ENCODE measurements around the gene ACTR3. TPM values are rescaled to one million over a fixed set of nuclear protein-coding genes. Genes with fewer than 3 reads are reported as not detected.

The ACTR3 gene
- total and polyA plus RNA-seq, 10 of the 15 experiments (the other 5 are each of a cell fraction or from before 2014, with no cell fraction given) = 79.1 to 616 (median 471) TPM

GRCh38 chr2:113892004-113892710, 2.3 kb downstream of the ACTR3 start:
- intact Hi-C loops (cut with micrococcal nuclease; ENCODE audit: unreplicated experiment) = no loop called here
- DNase-seq (ENCODE audit: low read depth, low spot score) (no peak), FAIRE-seq (no peak), ATAC-seq (no peak)
- Histone ChIP-seq H3K36me3 (ENCODE audit: control insufficient read depth in 2 of 2, insufficient read depth in 2 of 2, low read length in 1 of 2) (0 out of 4 replicates have a peak, but pooled peaks cover 0 to 3% of the 10 kb centered on the region in 2 experiments), H3K4me3 (peak overlapping the region; percentile 89), H3K79me2 (ENCODE audit: control insufficient read depth, insufficient read depth, low read length) (peaks cover 96% of the 10 kb centered on the region), H3K27me3 (replicated peaks in 1 of 2; ENCODE audit: control insufficient read depth in 2 of 2, insufficient read depth in 2 of 2, low read length in 1 of 2) (no peaks in the 10 kb centered on the region), H3K4me2 (ENCODE audit: control insufficient read depth, insufficient read depth) (peak overlapping the region; percentile 85), H3K27ac (ENCODE audit: control insufficient read depth, insufficient read depth) (peak overlapping the region; percentile 100), H4K20me1 (ENCODE audit: control insufficient read depth, insufficient read depth) (peaks cover 3% of the 10 kb centered on the region; the same call in 1 of the 2 replicates), H3K9me3 (replicated peaks; ENCODE audit: control insufficient read depth, insufficient read depth, low read length) (no peaks in the 10 kb centered on the region), H3K9ac (ENCODE audit: control insufficient read depth, insufficient read depth, low read length) (peak overlapping the region; percentile 100), H3K4me1 (ENCODE audit: control insufficient read depth, insufficient read depth, low read length) (peaks cover 14% of the 10 kb centered on the region), H2AFZ (ENCODE audit: control insufficient read depth, low read depth, low read length) (no peak overlapping the region)
- TF ChIP-seq NFXL1 (IDR thresholded peaks at IDR 0.05; ENCODE audit: borderline replicate concordance) = no peak
- TF ChIP-seq SIN3A (IDR thresholded peaks at IDR 0.05; ENCODE audit: low read depth, low read length) = 0 out of 2 replicates have a peak, but pooled peaks have one; percentile 17
- no peak for TF ChIP-seq MTA3 (IDR thresholded peaks at IDR 0.05; ENCODE audit: borderline replicate concordance, low read length)
- TF ChIP-seq, protein P1, sequence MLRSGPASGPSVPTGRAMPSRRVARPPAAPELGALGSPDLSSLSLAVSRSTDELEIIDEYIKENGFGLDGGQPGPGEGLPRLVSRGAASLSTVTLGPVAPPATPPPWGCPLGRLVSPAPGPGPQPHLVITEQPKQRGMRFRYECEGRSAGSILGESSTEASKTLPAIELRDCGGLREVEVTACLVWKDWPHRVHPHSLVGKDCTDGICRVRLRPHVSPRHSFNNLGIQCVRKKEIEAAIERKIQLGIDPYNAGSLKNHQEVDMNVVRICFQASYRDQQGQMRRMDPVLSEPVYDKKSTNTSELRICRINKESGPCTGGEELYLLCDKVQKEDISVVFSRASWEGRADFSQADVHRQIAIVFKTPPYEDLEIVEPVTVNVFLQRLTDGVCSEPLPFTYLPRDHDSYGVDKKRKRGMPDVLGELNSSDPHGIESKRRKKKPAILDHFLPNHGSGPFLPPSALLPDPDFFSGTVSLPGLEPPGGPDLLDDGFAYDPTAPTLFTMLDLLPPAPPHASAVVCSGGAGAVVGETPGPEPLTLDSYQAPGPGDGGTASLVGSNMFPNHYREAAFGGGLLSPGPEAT (IDR thresholded peaks at IDR 0.05; ENCODE audit: low read depth) = 0 out of 2 replicates have a peak, but pooled peaks have one; percentile 18
- no TSS peak for BruUV-seq (replicated peaks)
- in situ Hi-C loops (cut with MboI) = no loop called here
- 2% methylated on average over 6 of the region's 6 CpGs for WGBS (ENCODE audit: insufficient coverage, insufficient replicate concordance, low lambda C conversion rate, missing lambda C conversion rate)
- CTCF ChIA-PET = interaction anchor here (0.6 to 8.1 kb wide), 8 partner anchors 11 to 74 kb away, joined by 3 to 59 read pairs (median 5); no protein-coding TSS in a partner anchor
- SMC1A ChIA-PET (ENCODE audit: uncharacterized antibody, unreplicated experiment) = interaction anchor here (0.6 to 11.1 kb wide), 10 partner anchors 20 to 199 kb away, joined by 3 to 189 read pairs (median 3); partner anchors contain the start of gene SLC35F5
- POLR2A ChIA-PET = interaction anchor here (0.5 to 6.5 kb wide), 6 partner anchors 18 to 198 kb away, joined by 3 to 80 read pairs (median 4); partner anchors contain the start of gene SLC35F5
- RAD21 ChIA-PET (ENCODE audit: unreplicated experiment) = interaction anchor here (0.6 to 5.1 kb wide), 7 partner anchors 18 to 192 kb away, joined by 3 to 24 read pairs (median 3); partner anchors contain the start of gene SLC35F5
